ENCODE measurements around the gene DDX59. TPM values are rescaled to one million over a fixed set of nuclear protein-coding genes. Genes with fewer than 3 reads are reported as not detected.

DDX59 gene
- total and polyA plus RNA-seq, 9 of the 15 experiments (the other 6 are each of a cell fraction or from before 2014, with no cell fraction given), result 8.3 to 30.4 (median 19.8) TPM

DNA sequence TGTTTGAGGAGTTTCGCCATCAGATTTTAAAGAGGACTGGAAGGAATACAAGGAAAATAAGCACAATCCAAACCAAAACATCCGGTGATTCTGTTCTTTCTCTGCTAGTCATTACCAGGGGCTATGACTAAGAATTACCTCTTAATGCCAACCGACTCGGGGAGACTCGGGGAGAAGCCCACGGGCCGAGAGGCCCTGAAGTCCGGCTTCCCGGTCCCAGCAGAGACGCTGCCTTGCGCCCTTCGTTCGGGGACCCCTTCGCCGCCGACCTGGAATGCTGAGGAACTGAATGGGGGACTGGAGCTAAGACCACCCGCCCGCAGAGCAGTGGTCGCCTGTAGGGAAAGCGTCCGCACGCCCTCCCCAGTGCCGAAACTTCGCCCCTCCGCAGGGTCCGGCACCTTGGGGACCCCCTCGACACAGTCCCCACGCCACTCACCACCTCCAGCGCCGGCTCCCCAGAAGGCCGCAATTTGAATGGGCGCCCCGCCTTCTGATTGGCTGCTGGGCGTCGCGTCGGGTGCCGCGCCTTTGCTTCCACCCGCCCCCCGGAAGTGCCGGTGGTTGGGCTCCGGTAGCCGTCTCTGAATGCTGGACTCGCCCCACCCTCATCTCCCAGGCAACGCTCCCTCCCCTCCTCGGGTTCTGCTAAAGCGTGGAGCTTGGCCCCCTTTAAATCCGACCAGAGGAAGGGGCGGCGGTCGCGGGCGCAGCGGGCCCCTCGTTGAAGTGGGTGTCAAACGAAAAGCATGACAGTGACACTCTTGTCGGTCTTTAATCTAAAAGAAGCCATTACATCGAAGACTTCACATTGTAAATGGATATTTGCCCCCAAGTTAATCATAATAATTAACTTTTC is 49.2 kb downstream of the DDX59 start, which contains the start of gene KIF14 (continued):
- TF ChIP-seq, protein P1, sequence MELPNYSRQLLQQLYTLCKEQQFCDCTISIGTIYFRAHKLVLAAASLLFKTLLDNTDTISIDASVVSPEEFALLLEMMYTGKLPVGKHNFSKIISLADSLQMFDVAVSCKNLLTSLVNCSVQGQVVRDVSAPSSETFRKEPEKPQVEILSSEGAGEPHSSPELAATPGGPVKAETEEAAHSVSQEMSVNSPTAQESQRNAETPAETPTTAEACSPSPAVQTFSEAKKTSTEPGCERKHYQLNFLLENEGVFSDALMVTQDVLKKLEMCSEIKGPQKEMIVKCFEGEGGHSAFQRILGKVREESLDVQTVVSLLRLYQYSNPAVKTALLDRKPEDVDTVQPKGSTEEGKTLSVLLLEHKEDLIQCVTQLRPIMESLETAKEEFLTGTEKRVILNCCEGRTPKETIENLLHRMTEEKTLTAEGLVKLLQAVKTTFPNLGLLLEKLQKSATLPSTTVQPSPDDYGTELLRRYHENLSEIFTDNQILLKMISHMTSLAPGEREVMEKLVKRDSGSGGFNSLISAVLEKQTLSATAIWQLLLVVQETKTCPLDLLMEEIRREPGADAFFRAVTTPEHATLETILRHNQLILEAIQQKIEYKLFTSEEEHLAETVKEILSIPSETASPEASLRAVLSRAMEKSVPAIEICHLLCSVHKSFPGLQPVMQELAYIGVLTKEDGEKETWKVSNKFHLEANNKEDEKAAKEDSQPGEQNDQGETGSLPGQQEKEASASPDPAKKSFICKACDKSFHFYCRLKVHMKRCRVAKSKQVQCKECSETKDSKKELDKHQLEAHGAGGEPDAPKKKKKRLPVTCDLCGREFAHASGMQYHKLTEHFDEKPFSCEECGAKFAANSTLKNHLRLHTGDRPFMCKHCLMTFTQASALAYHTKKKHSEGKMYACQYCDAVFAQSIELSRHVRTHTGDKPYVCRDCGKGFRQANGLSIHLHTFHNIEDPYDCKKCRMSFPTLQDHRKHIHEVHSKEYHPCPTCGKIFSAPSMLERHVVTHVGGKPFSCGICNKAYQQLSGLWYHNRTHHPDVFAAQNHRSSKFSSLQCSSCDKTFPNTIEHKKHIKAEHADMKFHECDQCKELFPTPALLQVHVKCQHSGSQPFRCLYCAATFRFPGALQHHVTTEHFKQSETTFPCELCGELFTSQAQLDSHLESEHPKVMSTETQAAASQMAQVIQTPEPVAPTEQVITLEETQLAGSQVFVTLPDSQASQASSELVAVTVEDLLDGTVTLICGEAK (IDR thresholded peaks at IDR 0.05), result peak; percentile 84
- TF ChIP-seq, protein P1 (CRISPR knock-in tag; IDR thresholded peaks at IDR 0.05), result no peak
- TF ChIP-seq, protein P2, sequence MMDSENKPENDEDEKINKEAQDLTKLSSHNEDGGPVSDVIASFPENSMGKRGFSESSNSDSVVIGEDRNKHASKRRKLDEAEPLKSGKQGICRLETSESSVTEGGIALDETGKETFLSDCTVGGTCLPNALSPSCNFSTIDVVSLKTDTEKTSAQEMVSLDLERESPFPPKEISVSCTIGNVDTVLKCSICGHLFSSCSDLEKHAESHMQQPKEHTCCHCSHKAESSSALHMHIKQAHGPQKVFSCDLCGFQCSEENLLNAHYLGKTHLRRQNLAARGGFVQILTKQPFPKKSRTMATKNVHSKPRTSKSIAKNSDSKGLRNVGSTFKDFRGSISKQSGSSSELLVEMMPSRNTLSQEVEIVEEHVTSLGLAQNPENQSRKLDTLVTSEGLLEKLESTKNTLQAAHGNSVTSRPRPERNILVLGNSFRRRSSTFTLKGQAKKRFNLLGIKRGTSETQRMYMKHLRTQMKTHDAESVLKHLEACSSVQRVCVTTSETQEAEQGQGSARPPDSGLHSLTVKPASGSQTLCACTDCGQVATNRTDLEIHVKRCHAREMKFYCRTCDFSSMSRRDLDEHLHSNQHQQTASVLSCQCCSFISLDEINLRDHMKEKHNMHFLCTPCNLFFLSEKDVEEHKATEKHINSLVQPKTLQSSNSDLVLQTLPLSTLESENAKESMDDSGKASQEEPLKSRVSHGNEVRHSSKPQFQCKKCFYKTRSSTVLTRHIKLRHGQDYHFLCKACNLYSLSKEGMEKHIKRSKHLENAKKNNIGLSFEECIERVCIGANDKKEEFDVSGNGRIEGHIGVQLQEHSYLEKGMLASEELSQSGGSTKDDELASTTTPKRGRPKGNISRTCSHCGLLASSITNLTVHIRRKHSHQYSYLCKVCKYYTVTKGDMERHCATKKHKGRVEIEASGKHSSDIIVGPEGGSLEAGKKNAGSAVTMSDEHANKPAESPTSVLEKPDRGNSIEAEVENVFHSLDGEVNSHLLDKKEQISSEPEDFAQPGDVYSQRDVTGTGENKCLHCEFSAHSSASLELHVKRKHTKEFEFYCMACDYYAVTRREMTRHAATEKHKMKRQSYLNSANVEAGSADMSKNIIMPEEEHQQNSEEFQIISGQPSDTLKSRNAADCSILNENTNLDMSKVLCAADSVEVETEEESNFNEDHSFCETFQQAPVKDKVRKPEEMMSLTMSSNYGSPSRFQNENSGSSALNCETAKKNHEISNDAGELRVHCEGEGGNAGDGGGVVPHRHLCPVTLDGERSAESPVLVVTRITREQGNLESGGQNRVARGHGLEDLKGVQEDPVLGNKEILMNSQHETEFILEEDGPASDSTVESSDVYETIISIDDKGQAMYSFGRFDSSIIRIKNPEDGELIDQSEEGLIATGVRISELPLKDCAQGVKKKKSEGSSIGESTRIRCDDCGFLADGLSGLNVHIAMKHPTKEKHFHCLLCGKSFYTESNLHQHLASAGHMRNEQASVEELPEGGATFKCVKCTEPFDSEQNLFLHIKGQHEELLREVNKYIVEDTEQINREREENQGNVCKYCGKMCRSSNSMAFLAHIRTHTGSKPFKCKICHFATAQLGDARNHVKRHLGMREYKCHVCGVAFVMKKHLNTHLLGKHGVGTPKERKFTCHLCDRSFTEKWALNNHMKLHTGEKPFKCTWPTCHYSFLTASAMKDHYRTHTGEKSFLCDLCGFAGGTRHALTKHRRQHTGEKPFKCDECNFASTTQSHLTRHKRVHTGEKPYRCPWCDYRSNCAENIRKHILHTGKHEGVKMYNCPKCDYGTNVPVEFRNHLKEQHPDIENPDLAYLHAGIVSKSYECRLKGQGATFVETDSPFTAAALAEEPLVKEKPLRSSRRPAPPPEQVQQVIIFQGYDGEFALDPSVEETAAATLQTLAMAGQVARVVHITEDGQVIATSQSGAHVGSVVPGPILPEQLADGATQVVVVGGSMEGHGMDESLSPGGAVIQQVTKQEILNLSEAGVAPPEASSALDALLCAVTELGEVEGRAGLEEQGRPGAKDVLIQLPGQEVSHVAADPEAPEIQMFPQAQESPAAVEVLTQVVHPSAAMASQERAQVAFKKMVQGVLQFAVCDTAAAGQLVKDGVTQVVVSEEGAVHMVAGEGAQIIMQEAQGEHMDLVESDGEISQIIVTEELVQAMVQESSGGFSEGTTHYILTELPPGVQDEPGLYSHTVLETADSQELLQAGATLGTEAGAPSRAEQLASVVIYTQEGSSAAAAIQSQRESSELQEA (IDR thresholded peaks at IDR 0.05; ENCODE audit: low read depth), result no peak
- TF ChIP-seq, protein P3, sequence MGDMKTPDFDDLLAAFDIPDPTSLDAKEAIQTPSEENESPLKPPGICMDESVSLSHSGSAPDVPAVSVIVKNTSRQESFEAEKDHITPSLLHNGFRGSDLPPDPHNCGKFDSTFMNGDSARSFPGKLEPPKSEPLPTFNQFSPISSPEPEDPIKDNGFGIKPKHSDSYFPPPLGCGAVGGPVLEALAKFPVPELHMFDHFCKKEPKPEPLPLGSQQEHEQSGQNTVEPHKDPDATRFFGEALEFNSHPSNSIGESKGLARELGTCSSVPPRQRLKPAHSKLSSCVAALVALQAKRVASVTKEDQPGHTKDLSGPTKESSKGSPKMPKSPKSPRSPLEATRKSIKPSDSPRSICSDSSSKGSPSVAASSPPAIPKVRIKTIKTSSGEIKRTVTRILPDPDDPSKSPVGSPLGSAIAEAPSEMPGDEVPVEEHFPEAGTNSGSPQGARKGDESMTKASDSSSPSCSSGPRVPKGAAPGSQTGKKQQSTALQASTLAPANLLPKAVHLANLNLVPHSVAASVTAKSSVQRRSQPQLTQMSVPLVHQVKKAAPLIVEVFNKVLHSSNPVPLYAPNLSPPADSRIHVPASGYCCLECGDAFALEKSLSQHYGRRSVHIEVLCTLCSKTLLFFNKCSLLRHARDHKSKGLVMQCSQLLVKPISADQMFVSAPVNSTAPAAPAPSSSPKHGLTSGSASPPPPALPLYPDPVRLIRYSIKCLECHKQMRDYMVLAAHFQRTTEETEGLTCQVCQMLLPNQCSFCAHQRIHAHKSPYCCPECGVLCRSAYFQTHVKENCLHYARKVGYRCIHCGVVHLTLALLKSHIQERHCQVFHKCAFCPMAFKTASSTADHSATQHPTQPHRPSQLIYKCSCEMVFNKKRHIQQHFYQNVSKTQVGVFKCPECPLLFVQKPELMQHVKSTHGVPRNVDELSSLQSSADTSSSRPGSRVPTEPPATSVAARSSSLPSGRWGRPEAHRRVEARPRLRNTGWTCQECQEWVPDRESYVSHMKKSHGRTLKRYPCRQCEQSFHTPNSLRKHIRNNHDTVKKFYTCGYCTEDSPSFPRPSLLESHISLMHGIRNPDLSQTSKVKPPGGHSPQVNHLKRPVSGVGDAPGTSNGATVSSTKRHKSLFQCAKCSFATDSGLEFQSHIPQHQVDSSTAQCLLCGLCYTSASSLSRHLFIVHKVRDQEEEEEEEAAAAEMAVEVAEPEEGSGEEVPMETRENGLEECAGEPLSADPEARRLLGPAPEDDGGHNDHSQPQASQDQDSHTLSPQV (IDR thresholded peaks at IDR 0.05), result no peak

All from K562 (cell line).